Osteocyte (in vitro differentiated cells): ENCODE data around the gene CEACAM6. TPM values are rescaled to one million over a fixed set of nuclear protein-coding genes. Genes with fewer than 3 reads are reported as not detected.
"Not testable (repeated sequence)": the region's sequence is repeated elsewhere in the genome, so short reads cannot be mapped to it uniquely, and the experiment has no call there.

Experiments used
- DNase-seq: peaks from one replicate; pipeline ENCODE4 v3.0.0; 2021; ENCODE audit warnings: mixed read lengths; ENCODE audit not compliant: unreplicated experiment; ENCODE audit errors: extremely low spot score
- H3K27ac Mint-ChIP-seq: one replicate; pipeline ENCODE4 v1.8.0; 2021; ENCODE audit warnings: mild to moderate bottlenecking, mixed read lengths; ENCODE audit not compliant: unreplicated experiment
- H3K27me3 Mint-ChIP-seq: one replicate; pipeline ENCODE4 v1.8.0; 2021; ENCODE audit warnings: mixed read lengths; ENCODE audit not compliant: unreplicated experiment
- H3K36me3 Mint-ChIP-seq: one replicate; pipeline ENCODE4 v1.8.0; 2021; ENCODE audit warnings: mixed read lengths; ENCODE audit not compliant: unreplicated experiment
- H3K4me1 Mint-ChIP-seq: one replicate; pipeline ENCODE4 v1.8.0; 2021; ENCODE audit warnings: mixed read lengths; ENCODE audit not compliant: unreplicated experiment
- H3K4me3 Mint-ChIP-seq: one replicate; pipeline ENCODE4 v1.8.0; 2021; ENCODE audit warnings: mild to moderate bottlenecking, moderate library complexity, mixed read lengths; ENCODE audit not compliant: unreplicated experiment
- H3K9me3 Mint-ChIP-seq: one replicate; pipeline ENCODE4 v1.8.0; 2021; ENCODE audit warnings: mixed read lengths; ENCODE audit not compliant: unreplicated experiment
- CTCF ChIP-seq: fragments of 200-600 bp; sonication (generic); IDR thresholded peaks from 2 replicates; pipeline ENCODE4 v1.5.0; 2021; ENCODE audit warnings: antibody characterized with exemption, mild to moderate bottlenecking, moderate library complexity
- total RNA-seq: library from RNA; stranded (reverse); gene quantifications from 2 replicates; pipeline ENCODE4 v1.2.1, GENCODE V29; 2021

The CEACAM6 gene
- total RNA-seq, 1 donor from 2014 or later: not detected

GRCh38 chr19:41767115-41767514, 11.8 kb downstream of the CEACAM6 start:
- DNase-seq: no peak
- Mint-ChIP-seq H3K27me3 (peaks cover 13% of the 10 kb centered on the region), H3K27ac (no peak overlapping the region), H3K36me3 (no peaks in the 10 kb centered on the region), H3K9me3 (no peaks in the 10 kb centered on the region), H3K4me3 (no peak overlapping the region), H3K4me1 (no peaks in the 10 kb centered on the region)
- no peak for TF ChIP-seq CTCF

GRCh38 chr19:41768105-41768504, 12.8 kb downstream of the CEACAM6 start:
- H3K36me3 Mint-ChIP-seq, H3K4me3 Mint-ChIP-seq, H3K4me1 Mint-ChIP-seq, H3K9me3 Mint-ChIP-seq, DNase-seq, H3K27ac Mint-ChIP-seq: not testable (repeated sequence)
- H3K27me3 Mint-ChIP-seq: peaks cover 20% of the 10 kb centered on the region

GRCh38 chr19:41769608-41770007, 14.3 kb downstream of the CEACAM6 start:
- H3K4me3 Mint-ChIP-seq: no peak overlapping the region
- H3K36me3 Mint-ChIP-seq: no peaks in the 10 kb centered on the region

DNA sequence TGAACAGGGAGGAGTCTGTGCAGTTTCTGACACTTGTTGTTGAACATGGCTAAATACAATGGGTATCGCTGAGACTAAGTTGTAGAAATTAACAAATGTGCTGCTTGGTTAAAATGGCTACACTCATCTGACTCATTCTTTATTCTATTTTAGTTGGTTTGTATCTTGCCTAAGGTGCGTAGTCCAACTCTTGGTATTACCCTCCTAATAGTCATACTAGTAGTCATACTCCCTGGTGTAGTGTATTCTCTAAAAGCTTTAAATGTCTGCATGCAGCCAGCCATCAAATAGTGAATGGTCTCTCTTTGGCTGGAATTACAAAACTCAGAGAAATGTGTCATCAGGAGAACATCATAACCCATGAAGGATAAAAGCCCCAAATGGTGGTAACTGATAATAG, 16.1 kb downstream of the CEACAM6 start:
- no peak for DNase-seq
- Mint-ChIP-seq H3K36me3 (no peaks in the 10 kb centered on the region), H3K4me1 (no peaks in the 10 kb centered on the region), H3K27me3 (peaks cover 21% of the 10 kb centered on the region), H3K9me3 (no peaks in the 10 kb centered on the region), H3K27ac (no peak overlapping the region), H3K4me3 (no peak overlapping the region)
- no peak for TF ChIP-seq CTCF

More at GRCh38 chr19:41769608-41770007, 14.3 kb downstream of the CEACAM6 start:
- H3K9me3 Mint-ChIP-seq: no peaks in the 10 kb centered on the region
- H3K4me1 Mint-ChIP-seq: no peaks in the 10 kb centered on the region
- H3K27ac Mint-ChIP-seq: no peak overlapping the region
- no peak for TF ChIP-seq CTCF
- peaks cover 22% of the 10 kb centered on the region for H3K27me3 Mint-ChIP-seq
- no peak for DNase-seq

DNA sequence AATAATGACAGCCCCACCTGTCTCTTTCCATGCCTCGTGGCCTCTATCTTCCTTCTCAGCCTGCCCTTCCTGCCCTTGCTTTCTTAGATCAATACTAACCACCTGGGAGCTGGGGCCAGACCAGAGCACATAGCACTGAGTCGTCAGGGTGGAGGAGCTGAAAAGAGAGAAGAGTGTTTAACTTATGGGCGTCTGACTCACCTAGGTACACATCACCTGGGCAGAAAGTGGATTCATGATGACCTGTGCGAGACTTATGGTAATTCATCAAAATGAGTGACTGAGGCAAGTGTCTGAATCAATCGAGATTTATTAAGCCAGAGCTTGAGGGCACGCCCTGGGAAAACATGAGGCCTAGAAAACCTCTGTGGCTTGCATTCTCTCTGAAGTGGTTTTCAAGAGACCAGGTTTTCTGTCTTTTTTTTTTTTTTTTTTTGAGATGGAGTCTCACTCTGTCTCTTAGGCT, 19.2 kb downstream of the CEACAM6 start:
- no peaks in the 10 kb centered on the region for H3K4me1 Mint-ChIP-seq
- H3K9me3 Mint-ChIP-seq: no peaks in the 10 kb centered on the region
- H3K4me3 Mint-ChIP-seq: no peak overlapping the region
- peaks cover 23% of the 10 kb centered on the region for H3K27me3 Mint-ChIP-seq
- H3K36me3 Mint-ChIP-seq: no peaks in the 10 kb centered on the region
- DNase-seq: no peak
- no peak for TF ChIP-seq CTCF
- H3K27ac Mint-ChIP-seq: no peak overlapping the region

DNA sequence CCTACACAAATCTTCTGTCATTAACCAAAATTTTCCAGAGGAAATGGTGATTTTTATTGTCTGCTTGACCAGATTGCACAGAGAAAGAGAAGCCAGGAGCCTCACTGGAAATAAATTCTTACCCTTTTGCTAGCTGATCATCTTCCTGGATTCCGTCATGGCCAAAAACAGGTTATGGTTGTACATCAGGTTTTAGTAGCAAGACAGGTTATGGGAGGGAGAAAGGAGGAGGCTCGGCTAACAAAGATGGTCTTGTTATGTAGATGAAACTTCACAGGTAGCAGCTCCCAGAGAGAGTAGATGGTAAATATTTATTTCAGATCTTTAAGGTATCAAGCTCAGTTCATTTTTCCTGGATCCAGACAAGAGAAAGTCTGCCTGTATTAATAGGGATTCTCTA, 21.4 kb downstream of the CEACAM6 start:
- no peaks in the 10 kb centered on the region for H3K4me1 Mint-ChIP-seq
- H3K4me3 Mint-ChIP-seq: no peak overlapping the region
- no peak overlapping the region for H3K27ac Mint-ChIP-seq
- no peaks in the 10 kb centered on the region for H3K9me3 Mint-ChIP-seq
- H3K36me3 Mint-ChIP-seq: no peaks in the 10 kb centered on the region
- no peak for DNase-seq
- no peak for TF ChIP-seq CTCF
- peaks cover 20% of the 10 kb centered on the region for H3K27me3 Mint-ChIP-seq
